HepG2 (cell line): ENCODE results near the gene TSPAN11. TPM values are rescaled to one million over a fixed set of nuclear protein-coding genes. Genes with fewer than 3 reads are reported as not detected.

Experiments
- ATAC-seq: fragments of 200-7000 bp; cut with Tn5 transposase; 3 replicates; pipeline ENCODE4 v1.9.1; 2020; ENCODE audit warnings: mild to moderate bottlenecking, moderate library complexity
- BruUV-seq: library from RNA; stranded (reverse); fragments of 400-500 nt; replicated peaks from 2 replicates; lab custom pipeline; 2021; lab: Mats Ljungman, UMichigan
- CTCF ChIA-PET: fragments of 300-600 bp; formaldehyde crosslinking; extraction: SDS; loops from one replicate; lab custom pipeline; 2021; ENCODE audit warnings: low total read pairs, inconsistent platforms, low intra/inter-chr PET ratio; lab: Yijun Ruan, JAX
- POLR2A ChIA-PET: fragments of 350-600 bp; sonication (Branson Sonifier 250); formaldehyde crosslinking; loops from one replicate; lab custom pipeline; 2020; ENCODE audit warnings: antibody characterized with exemption, inconsistent platforms; lab: Yijun Ruan, JAX
- DNase-seq: peaks from one replicate; pipeline ENCODE4 v3.0.0-alpha.2; 2015; ENCODE audit warnings: low spot score
- FAIRE-seq: peaks from 3 replicates; lab custom pipeline; 2011; peaks lifted over from hg19 to GRCh38; lab: Jason Lieb, UNC
- H2AFZ ChIP-seq: one replicate; pipeline ENCODE4 v1.6.1; 2011; ENCODE audit warnings: low read length, inconsistent platforms
- H3K27ac ChIP-seq: fragments of 300-600 bp; 3 replicates; pipeline ENCODE4 v1.8.0; 2011; ENCODE audit warnings: mixed run types, mild to moderate bottlenecking, mixed read lengths, low read length, inconsistent platforms; ENCODE audit not compliant: insufficient read depth; ENCODE audit errors: extremely low read length
- H3K27me3 ChIP-seq, 2 experiments: fragments of 200-600 bp in 1 of 2; 2 replicates in 1 of 2; 3 replicates in 1 of 2; pipeline versions ENCODE4 v1.6.0 to v1.8.0; 2011; ENCODE audit warnings: low read length in 2 of 2, mild to moderate bottlenecking in 2 of 2, moderate library complexity in 2 of 2, inconsistent platforms in 1 of 2; ENCODE audit not compliant: insufficient read depth in 2 of 2, control insufficient read depth in 1 of 2
- H3K36me3 ChIP-seq, 2 experiments: fragments of 200-600 bp in 1 of 2; replicated peaks in 1 of 2; 2 replicates in 1 of 2; 3 replicates in 1 of 2; pipeline versions ENCODE4 v1.5.1 to v1.8.0; 2011; ENCODE audit warnings: low read length in 2 of 2, inconsistent platforms in 1 of 2; ENCODE audit not compliant: insufficient read depth in 2 of 2, control insufficient read depth in 1 of 2
- H3K4me1 ChIP-seq: 2 replicates; pipeline ENCODE4 v1.5.1; 2012; ENCODE audit warnings: low read length, inconsistent platforms; ENCODE audit not compliant: insufficient read depth
- H3K4me2 ChIP-seq: 2 replicates; pipeline ENCODE4 v1.6.0; 2011; ENCODE audit warnings: low read depth, low read length, inconsistent platforms
- H3K4me3 ChIP-seq, 3 experiments: fragments of 200-600 bp in 1 of 3; sonication (generic), shearing (Covaris generic) in 1 of 3; replicated peaks in 1 of 3; 2 replicates each; pipeline ENCODE4 v1.5.1; 2011 to 2016; ENCODE audit warnings: low read length in 3 of 3, inconsistent platforms in 2 of 3, low read depth in 2 of 3, mild to moderate bottlenecking in 2 of 3, control low read depth in 1 of 3, mixed read lengths in 1 of 3; ENCODE audit not compliant: insufficient read depth in 1 of 3
- H3K79me2 ChIP-seq: one replicate; pipeline ENCODE4 v1.6.1; 2011; ENCODE audit warnings: low read length, inconsistent platforms; ENCODE audit not compliant: insufficient read depth
- H3K9ac ChIP-seq: 2 replicates; pipeline ENCODE4 v1.6.0; 2011; ENCODE audit warnings: mild to moderate bottlenecking, low read depth, low read length, inconsistent platforms; ENCODE audit not compliant: insufficient read depth
- H3K9me3 ChIP-seq: 2 replicates; pipeline ENCODE4 v1.5.1; 2012; ENCODE audit warnings: mild to moderate bottlenecking, low read length
- H4K20me1 ChIP-seq: 2 replicates; pipeline ENCODE4 v1.6.0; 2011; ENCODE audit warnings: inconsistent platforms, mild to moderate bottlenecking, low read length, moderate library complexity; ENCODE audit not compliant: insufficient read depth
- CCAR2 ChIP-seq: fragments of 200-400 bp; formaldehyde crosslinking; optimal IDR thresholded peaks from 2 replicates; pipeline ENCODE3; 2018; ENCODE audit warnings: low read depth, mild to moderate bottlenecking, low read length, moderate library complexity
- DR1 ChIP-seq: sonication (generic); formaldehyde crosslinking; IDR thresholded peaks from 2 replicates; pipeline ENCODE4 v1.8.0; 2021; ENCODE audit warnings: mild to moderate bottlenecking, missing genetic modification reagents, inconsistent platforms
- EHMT2 ChIP-seq: fragments of 200-600 bp; sonication (generic); IDR thresholded peaks from 2 replicates; pipeline ENCODE4 v1.7.0; 2017; ENCODE audit warnings: antibody characterized with exemption, low read depth, low read length, borderline replicate concordance
- POLR2AphosphoS5 ChIP-seq: IDR thresholded peaks from 2 replicates; pipeline ENCODE4 v1.6.1; 2012; ENCODE audit warnings: low read depth, low read length
- ZFP37 ChIP-seq: sonication (generic); formaldehyde crosslinking; IDR thresholded peaks from 2 replicates; pipeline ENCODE4 v1.4.0; 2020; ENCODE audit warnings: missing genetic modification reagents, borderline replicate concordance
- ZNF432 ChIP-seq: sonication (generic); formaldehyde crosslinking; IDR thresholded peaks from 2 replicates; pipeline ENCODE4 v1.5.0; 2020; ENCODE audit warnings: missing genetic modification reagents, mild to moderate bottlenecking, borderline replicate concordance
- ZNF790 ChIP-seq: sonication (generic); formaldehyde crosslinking; IDR thresholded peaks from 2 replicates; pipeline ENCODE4 v1.8.0; 2022; ENCODE audit warnings: missing genetic modification reagents, mild to moderate bottlenecking, borderline replicate concordance
- WGBS: methylation state at CpG from one replicate; pipeline ENCODE4 v1.1.6; 2017; ENCODE audit warnings: low lambda C conversion rate; 5-methylcytosine and 5-hydroxymethylcytosine counted together
- in situ Hi-C: cut with HindIII; loops from 2 replicates; pipeline ENCODE4 v1.10.0; 2017; ENCODE audit warnings: low pct_unique_long_range_greater_than_20kb; ENCODE audit not compliant: extremely low pct_ligation_motif_present
- intact Hi-C: fragments of 100-400 bp; cut with micrococcal nuclease; formaldehyde crosslinking; loops from one replicate; pipeline ENCODE4 v1.10.0; 2022; ENCODE audit not compliant: unreplicated experiment
- polyA plus RNA-seq, 8 experiments: library from polyadenylated mRNA; depleted of rRNA in 3 of 8; stranded (reverse) in 7 of 8; unstranded in 1 of 8; fragments of >200 nt; fragmentation: Illumina TruSeq in 4 of 8; extraction: Trizol in 4 of 8; gene quantifications; 2 replicates each; pipeline versions ENCODE4 v1.2.1 to v1.2.3, GENCODE V29; 2011 to 2016; ENCODE audit warnings: low read depth in 4 of 8, missing spikeins in 1 of 8, mixed read lengths in 1 of 8; ENCODE audit not compliant: insufficient read depth in 1 of 8
- total RNA-seq, 5 experiments: library from RNA; depleted of rRNA; stranded (reverse); fragments of >200 nt; fragmentation: Illumina TruSeq; extraction: Trizol; gene quantifications; 2 replicates each; pipeline ENCODE4 v1.2.3, GENCODE V29; 2016; ENCODE audit warnings: low read depth in 1 of 5
- TF ChIP-seq, protein P1 (sequence below): sonication (generic); formaldehyde crosslinking; IDR thresholded peaks from 2 replicates; pipeline ENCODE4 v1.5.1; 2020; ENCODE audit warnings: mild to moderate bottlenecking, moderate library complexity, missing genetic modification reagents
- TF ChIP-seq, protein P2 (sequence below): IDR thresholded peaks from 2 replicates; pipeline ENCODE4 v1.6.1; 2018; ENCODE audit warnings: missing genetic modification reagents, mild to moderate bottlenecking, missing compliant biosample characterization
- TF ChIP-seq, protein P3 (sequence below): sonication (generic); formaldehyde crosslinking; IDR thresholded peaks from 2 replicates; pipeline ENCODE4 v1.4.0; 2020; ENCODE audit warnings: missing genetic modification reagents

The TSPAN11 gene
- total and polyA plus RNA-seq, 2 of the 13 experiments (the other 11 are each of a cell fraction or from before 2014, with no cell fraction given), result 0.01 to 0.07 TPM

DNA sequence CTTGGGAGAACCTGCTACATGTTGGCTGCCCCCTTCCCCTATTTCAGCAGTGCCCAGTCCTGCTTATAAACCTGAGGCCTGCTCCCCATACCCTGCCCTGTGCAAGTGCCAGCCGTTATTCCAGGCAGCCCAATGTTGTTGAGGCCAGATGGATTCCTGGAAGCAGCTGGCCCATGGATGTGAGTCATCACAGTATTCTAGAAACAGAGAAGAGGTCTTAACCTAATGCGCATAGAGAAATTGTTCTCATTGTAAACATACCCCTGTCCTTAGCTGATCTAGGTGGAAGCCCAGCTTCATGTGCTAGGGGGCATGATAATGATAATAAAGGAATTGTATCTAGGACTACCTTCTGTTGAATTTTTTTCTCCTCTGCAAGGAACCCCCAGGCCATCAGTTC is 69.7 kb downstream of the TSPAN11 start:
- FAIRE-seq, result no peak
- ATAC-seq, result no peak
- H3K4me3 ChIP-seq, result no peak overlapping the region
- TF ChIP-seq EHMT2, result no peak
- TF ChIP-seq, protein P1, sequence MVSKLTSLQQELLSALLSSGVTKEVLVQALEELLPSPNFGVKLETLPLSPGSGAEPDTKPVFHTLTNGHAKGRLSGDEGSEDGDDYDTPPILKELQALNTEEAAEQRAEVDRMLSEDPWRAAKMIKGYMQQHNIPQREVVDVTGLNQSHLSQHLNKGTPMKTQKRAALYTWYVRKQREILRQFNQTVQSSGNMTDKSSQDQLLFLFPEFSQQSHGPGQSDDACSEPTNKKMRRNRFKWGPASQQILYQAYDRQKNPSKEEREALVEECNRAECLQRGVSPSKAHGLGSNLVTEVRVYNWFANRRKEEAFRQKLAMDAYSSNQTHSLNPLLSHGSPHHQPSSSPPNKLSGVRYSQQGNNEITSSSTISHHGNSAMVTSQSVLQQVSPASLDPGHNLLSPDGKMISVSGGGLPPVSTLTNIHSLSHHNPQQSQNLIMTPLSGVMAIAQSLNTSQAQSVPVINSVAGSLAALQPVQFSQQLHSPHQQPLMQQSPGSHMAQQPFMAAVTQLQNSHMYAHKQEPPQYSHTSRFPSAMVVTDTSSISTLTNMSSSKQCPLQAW (CRISPR knock-in tag), result no peak
- TF ChIP-seq, protein P2, sequence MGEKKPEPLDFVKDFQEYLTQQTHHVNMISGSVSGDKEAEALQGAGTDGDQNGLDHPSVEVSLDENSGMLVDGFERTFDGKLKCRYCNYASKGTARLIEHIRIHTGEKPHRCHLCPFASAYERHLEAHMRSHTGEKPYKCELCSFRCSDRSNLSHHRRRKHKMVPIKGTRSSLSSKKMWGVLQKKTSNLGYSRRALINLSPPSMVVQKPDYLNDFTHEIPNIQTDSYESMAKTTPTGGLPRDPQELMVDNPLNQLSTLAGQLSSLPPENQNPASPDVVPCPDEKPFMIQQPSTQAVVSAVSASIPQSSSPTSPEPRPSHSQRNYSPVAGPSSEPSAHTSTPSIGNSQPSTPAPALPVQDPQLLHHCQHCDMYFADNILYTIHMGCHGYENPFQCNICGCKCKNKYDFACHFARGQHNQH (CRISPR knock-in tag), result no peak
- TF ChIP-seq, protein P3, sequence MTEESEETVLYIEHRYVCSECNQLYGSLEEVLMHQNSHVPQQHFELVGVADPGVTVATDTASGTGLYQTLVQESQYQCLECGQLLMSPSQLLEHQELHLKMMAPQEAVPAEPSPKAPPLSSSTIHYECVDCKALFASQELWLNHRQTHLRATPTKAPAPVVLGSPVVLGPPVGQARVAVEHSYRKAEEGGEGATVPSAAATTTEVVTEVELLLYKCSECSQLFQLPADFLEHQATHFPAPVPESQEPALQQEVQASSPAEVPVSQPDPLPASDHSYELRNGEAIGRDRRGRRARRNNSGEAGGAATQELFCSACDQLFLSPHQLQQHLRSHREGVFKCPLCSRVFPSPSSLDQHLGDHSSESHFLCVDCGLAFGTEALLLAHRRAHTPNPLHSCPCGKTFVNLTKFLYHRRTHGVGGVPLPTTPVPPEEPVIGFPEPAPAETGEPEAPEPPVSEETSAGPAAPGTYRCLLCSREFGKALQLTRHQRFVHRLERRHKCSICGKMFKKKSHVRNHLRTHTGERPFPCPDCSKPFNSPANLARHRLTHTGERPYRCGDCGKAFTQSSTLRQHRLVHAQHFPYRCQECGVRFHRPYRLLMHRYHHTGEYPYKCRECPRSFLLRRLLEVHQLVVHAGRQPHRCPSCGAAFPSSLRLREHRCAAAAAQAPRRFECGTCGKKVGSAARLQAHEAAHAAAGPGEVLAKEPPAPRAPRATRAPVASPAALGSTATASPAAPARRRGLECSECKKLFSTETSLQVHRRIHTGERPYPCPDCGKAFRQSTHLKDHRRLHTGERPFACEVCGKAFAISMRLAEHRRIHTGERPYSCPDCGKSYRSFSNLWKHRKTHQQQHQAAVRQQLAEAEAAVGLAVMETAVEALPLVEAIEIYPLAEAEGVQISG (CRISPR knock-in tag), result no peak
- TF ChIP-seq ZNF432, result no peak
- TF ChIP-seq CCAR2, result no peak
- TF ChIP-seq POLR2AphosphoS5, result no peak
- TF ChIP-seq ZNF790 (CRISPR knock-in tag), result no peak
- TF ChIP-seq DR1 (CRISPR knock-in tag), result no peak
- TF ChIP-seq ZFP37 (CRISPR knock-in tag), result no peak
- H4K20me1 ChIP-seq, result no peaks in the 10 kb centered on the region
- H3K36me3 ChIP-seq, result no peaks in the 10 kb centered on the region
- no peak overlapping the region for H3K4me2 ChIP-seq
- no peak overlapping the region for H3K27ac ChIP-seq
- CTCF ChIA-PET, result no interaction called here
- POLR2A ChIA-PET, result no interaction called here
- in situ Hi-C loops, result no loop called here
- no peak overlapping the region for H2AFZ ChIP-seq
- BruUV-seq, result no TSS peak
- no peaks in the 10 kb centered on the region for H3K9me3 ChIP-seq
- intact Hi-C loops, result no loop called here
- H3K27me3 ChIP-seq, result peaks cover 0 to 12% of the 10 kb centered on the region in 2 experiments; a peak in 2 of 5 replicates
- 11% methylated on average over 1 of the region's 2 CpGs for WGBS
- peaks cover 11% of the 10 kb centered on the region for H3K4me1 ChIP-seq
- no peaks in the 10 kb centered on the region for H3K79me2 ChIP-seq
- no peak overlapping the region for H3K9ac ChIP-seq
- DNase-seq, result no peak
